ENCODE measurements around the gene TMEM178A.
"Not testable (repeated sequence)": the region's sequence is repeated elsewhere in the genome, so short reads cannot be mapped to it uniquely, and the experiment has no call there.

TMEM178A gene

DNA sequence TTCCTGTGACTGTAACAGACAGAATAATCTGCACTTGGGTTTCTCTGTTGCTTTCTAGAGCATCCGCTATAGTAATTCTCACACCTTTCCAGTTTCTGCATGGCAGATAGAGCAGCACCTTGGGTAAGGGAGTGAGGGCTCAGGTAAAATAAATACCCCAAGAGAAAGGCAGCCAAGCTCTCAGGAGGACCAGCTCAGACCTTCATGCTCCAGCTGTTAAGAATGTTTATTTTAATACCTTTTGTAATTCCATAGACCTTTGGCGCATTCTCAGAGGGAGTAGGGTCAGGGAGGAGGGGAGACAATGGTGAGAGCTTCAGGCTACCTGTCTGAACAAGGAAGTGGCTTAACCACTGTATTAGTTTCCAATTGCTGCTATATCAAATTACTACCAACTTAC lies 16.2 kb upstream of the TMEM178A start:
- no peak for FAIRE-seq

DNA sequence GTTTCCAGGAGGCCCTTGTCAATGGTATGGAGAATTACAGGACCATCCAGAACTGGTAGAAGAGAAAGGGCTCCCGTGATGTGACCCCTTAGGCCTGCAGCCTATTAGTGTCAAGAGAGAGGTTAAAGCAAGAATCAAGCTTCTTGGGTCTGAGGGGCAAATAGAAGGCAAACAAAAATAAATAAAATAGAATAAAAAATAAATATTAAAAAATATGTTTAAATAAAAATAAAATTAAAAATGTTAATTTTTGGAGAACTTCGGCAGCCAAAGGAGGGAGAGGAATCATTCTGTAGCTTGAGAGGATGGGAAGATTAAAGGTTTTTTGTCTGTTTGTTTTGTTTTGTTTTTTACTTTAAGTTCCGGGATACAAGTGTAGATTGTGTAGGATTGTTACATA lies 15.2 kb upstream of the TMEM178A start:
- peak; percentile 42 for FAIRE-seq

DNA sequence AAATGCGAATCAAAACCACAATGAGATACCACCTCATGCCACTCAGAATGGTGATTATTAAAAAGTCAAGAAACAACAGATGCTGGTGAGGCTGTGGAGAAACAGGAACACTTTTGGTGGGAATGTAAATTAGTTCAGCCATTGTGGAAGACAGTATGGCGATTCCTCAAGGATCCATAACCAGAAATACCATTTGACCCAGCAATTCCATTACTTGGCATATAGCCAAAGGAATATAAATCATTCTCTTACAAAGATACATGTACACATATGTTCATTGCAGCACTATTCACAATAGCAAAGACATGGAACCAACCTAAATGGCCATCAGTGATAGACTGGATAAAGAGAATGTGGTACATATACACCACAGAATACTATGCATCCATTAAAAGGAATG lies 9.5 kb upstream of the TMEM178A start:
- FAIRE-seq, result not testable (repeated sequence)

DNA sequence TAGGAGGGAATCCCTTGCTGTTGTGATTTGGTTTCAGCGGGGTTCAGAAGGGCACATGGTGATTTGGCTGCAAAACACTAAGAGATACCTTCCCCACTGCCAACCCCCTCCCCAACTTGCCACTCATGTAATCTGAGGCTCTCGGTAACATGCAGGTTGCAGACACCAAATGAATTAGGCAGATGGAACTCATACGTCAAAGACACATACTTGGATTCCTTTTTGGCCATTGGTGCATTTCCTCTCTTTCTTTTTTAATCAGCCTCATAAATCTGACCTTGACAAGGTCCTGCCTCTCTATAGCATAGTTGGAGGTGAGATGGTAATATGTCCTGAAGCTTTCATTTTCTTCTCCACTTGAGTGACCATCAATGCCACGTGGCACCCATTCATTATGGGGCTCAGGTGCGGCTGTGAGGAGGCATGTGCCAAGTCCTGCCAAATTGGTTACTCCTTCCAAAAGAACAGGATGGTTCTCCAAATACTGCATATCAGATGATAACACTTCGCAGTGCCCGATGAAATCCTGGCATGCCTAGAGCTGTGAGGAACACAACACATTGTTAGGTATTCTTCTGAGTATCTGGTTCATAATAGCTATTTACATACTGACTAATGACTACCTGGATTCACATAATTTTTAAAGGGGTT lies 8.3 kb upstream of the TMEM178A start:
- no peak for FAIRE-seq

DNA sequence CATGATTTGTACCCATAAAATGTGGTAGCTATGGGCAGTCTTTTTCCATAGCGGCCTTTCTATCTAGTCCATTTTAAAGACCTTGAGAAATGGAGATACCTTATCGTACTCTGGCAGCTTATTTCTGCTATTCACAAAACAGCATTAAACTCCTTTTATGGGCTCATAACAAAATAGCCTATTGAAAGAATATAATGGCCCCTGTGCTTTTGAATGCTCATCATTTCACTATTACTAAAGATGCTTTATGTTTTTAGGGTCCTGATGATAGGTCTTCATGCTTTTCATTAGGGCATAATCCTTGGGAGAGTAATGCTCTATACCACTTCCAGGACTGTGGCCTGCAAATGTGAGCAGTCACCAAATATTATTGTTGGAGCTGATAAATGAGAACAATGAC lies 7.3 kb upstream of the TMEM178A start:
- FAIRE-seq, result no peak

DNA sequence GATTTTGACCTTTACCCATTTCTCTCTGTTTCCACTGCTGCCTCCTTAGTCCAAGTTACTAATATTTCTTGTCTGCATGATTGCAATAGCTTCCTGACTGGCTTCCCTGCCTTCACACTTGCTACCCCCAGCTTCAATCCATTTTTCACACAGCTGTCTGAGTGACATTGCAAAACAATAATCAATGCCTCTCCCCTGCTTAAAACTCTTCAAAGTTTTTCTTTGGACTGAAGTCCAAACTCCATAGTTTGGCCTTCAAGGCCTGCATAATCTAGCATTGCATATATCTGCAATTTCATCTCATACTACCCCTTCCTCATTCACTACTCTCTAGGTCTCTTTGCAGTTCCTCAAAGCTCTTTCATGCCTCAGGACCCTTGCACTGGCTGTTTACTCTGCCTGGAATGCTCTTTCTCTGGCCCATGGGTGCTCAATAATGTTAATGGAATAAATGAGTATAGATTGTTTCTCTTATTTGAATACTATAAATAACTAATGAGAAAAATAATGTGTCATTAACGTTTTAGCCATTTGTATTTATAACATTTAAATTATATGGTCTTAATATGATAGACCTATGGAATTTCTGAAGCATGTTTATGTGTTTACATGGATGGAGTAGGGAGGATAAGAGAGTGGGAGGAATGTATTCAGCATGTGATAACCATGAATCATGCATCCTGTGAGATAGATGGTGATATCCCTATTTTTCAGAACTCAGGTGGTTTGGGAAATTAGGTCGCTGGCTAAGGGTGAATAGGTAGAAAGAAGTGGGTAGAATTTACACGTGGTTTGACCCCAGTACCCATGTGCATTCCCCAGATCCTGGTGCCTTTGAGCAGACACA lies 5.7 kb upstream of the TMEM178A start:
- no peak for FAIRE-seq

DNA sequence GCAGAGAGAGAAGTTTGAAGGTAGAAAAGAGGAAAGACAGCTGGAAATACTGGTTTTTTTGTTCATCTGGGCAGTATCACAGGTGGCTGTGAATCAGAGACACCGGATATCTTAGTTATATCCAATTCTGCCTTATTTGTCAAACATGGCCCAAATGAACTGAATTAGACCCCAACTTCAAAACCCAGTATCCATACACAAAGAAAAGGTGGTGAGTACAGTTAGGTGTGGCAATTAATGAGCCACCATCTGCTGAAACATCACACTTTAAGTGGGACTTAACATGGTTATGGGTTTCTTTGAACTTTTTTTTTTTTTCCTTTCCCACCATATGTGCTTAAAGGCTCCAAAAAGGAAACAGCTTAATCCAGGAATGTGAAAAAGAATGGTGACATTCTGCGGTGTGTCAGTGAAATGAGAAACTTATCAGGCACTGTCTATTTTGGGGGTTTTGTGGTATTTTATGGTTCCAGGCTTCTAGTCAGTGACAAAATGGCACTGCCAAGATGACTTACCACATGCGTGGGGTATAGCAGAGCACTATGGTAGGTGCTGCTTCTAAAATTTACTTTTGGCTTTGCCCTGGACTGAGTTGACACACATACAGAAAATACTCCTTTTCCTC lies 5.0 kb upstream of the TMEM178A start:
- FAIRE-seq, result no peak

DNA sequence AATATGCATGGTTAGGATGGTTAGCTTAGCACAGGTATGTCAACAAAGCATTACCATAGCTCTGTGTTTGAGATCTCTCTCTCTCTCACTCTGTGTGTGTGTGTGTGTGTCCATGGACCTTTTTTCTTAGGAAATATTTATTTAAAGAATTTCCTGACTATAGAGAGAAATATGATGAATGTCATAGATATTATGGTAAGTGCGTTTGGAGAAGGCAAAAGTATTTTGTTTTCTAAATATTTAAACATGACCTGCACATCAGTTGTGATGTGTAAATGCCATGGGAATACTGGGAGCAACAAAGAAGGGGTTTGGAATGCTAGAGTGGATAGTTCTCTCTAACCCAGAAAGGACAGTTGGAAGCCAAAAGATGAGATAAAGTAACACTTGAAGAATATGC lies 3.9 kb upstream of the TMEM178A start:
- no peak for FAIRE-seq

DNA sequence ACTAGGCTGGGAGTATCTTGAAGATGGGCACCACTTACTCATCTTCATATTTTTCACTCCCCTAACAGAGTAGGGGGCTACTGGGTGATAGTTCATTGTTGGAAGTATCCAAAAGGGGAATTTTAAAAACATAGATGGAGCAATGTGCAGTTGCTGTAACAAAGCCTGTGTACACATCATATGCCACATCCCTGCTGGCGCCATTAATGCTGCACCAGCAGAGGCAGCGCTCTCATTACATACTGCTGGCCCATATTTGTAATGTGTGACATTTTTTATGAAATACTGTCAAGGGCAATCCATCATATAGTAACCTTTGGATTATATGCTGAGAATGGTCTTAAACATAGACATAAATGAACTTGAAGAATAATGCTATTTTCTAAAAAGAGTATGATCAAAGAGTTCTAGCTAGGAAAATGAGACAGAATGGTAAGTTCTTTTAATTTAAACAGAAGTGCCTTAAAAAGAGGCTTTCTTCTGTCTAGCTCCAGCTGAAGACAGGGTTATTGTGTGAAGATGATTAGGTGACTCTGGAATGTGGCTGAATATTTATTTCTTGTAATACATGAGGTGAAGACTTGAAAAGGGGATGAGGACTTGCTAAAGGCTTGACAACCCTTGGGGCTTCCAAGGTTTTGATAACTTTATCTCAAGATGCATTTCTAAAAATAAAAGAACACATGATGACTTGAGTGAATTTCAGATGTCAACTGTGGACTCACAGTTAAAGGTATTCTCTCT lies 2.4 kb upstream of the TMEM178A start:
- FAIRE-seq, result peak; percentile 67

DNA sequence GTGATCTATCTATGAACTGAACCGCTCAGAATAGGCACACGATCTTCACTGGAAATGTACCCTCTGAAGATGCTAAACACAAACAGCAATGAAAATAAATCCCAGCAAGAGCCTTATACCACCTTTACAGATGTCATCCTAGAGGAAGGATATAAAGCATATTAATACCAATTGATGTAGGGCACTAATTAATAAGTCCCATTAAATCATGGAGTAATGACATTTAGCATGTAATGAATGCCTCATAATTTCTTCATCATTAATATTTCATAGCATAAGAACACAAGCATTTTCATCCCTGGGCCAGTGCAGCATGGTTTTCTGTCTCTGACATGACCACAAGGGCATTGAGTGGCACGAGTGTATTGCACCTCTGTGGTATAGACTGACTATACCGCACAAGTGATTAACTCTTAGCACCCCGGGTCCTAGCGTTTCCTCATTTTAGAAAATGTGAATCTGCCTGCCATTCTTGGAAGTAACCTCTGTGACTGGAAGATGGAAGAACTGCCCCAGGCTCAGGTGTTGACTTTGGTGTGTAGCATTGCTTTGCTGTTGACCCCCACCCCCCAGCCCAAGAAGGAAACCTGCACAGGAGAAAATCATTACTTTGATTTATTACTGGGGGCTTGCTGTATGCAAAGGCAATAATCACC lies 1.4 kb upstream of the TMEM178A start:
- FAIRE-seq, result no peak

DNA sequence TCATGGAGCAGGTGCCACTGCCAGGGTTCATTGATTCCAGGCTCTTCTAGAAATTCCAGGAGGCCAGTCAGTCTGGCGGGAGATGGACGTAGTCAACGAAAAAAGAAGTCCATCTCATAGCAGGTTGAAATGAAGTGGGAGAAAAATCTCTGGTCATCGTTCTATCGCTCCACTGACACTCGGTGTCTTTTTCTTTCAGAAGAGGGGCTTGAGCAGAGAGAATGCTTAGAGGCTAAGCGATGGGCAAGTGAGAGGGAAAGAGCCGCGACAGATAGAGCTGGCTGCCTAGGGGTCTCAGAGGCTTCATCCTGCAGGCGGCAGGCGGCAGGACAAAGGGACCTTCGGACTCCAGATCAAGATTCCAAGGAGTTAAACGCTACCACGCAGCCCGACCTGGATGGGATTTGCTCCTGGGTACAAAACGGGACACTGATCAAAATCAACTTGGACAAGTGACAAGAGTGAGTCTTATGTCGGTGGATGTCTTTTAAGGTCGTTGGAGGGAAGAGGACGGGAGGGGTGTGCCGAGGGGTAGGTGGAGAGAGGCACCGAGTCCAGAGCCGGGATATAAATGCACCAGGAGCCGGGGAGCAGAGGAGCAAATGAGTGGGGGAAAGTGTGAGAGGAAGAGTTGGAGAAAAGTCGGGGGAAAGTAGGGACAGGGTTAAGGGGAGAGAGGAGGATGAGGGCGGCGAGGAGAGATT lies 677 bp upstream of the TMEM178A start:
- FAIRE-seq, result no peak

DNA sequence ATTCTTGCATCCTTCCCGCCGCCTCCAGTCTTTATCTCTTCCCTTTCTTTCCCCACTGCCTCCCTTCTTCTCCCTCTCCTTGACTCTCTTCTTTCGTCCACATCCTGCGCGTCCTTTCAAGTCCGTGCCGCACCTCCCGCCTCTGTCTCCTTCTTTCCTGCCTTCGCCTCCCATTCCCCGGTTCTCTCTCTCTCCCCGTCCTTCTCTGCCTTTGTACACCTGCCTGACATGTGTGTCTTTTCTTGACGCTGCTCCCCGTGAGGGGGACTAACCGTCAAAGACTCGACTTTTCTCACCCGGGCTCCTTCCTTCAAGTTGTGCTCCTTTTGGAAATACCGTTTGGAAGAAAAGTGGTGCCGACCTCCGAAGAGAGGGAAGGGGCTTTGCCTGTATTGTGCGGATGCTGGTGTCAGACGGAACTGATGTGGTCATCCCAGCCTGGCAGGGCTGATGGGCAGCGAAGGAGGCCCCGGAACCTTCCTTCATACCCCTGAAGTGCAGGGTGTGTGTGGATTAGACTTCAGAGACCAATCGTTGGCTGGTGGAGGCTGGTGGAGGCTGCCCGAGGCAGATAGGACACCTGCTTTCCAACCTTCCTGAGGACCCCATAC lies 879 bp downstream of the TMEM178A start:
- FAIRE-seq, result no peak

DNA sequence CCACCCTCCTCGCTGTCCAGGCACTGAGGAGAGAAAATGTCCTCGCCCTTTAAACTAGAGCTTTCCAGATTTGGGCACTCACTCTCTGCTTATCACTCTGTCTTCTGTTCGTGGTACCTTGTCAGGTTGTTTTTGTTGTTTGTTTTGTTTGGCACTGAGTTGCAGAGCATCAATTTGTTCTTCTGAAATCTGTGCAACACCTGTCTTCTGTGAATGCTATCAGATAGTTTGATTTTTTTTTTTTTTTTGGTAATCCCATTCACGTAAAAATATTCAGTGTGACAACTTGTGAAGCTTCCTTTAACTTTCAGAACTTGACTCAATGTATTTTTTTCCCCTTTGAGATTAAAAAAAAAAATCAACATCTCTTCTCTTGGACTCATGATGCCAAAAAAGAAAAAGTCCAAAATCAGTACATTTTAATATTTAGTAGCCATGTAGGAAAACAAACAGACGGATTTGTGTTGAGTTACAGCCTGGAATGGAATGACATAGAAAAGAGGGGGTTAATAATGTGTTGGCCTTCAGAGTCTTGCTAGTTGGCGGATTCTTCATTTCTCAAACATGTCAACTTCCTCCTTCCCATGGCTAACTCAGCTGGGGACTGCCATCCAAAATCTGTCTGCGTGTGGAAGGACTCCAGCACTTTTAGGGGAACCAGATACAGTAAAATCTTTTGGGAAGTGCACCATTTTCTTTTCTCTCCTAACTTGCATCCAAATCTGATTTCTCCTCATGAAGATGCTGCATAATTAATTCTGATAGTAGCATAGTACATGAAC lies 1.6 kb downstream of the TMEM178A start:
- FAIRE-seq, result peak; percentile 63

DNA sequence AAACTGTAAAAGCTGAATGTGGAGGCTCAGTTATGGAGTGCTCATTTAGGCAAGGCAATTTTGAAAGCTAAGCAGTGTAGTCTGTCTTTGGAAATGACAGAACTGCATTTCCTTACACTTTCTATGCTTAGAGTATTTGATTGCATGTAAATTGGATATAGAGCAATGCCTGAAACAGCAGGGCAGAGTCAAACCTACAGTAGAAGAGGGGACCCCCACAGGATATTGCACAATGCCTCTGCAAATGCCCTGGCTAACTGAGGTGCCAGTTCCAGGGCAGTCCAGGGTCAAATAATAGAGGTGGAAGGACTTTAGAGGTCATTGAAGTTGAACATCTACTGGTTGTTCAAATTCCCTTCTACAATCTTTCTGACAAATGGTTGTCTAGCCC lies 2.2 kb downstream of the TMEM178A start:
- peak; percentile 67 for FAIRE-seq

DNA sequence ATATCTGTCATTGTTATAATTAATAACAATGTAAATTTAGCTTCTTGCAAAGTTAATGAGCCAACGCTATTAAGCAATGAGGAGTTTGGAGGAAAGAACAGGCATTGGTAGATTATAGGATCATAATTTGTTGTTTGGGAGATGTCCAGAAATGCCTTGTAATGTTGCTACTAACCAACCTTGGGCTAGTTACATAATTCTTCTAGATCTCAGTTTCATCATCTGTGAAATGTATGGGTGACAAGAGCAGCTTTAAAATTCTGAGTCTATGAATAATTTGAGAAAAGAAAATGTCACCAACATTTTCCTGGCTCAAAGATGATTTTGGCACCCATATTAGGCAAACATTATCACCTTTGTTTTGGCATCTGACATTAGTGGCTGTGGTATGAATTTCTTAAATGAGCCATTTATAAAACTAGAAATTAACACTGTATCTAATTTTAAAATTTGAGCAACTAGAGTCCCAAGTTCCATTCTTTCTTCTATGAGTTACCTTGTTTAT lies 2.9 kb downstream of the TMEM178A start:
- FAIRE-seq, result no peak

DNA sequence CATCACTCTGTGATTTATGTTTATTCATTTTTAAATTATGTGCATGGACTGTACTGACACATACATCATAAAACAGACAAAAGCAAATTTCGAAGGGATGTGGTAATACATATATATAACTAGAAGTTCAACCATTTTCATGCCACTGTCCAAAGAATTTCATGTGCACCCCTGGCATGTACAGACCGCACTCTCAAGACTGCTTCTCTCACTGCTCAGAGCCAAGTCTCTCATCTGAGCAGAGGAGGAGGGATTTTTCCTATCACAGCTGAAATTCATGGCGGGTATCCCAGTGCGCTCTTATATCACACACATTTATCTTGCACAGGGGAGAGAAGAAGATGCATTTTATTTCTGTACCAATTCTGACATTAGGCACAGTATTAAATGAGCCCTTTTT lies 5.9 kb downstream of the TMEM178A start:
- no peak for FAIRE-seq

DNA sequence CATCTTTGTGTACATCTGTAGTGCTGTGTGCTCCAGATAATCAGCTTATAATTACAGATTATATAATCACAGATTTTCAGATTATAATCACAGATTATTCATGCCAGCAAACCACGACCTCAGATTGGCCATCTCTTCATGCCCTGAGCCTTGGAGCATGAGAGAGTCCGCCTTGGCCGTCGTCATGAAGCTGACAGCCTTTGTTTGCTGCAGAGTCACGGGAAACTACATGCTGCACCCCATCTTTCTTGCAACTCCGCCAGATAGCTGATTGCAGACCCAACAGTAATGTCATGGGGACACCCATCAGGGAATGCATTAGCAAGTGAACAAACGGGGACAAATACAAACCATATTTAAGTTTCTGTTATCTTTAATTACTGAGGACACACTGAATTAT lies 7.3 kb downstream of the TMEM178A start:
- no peak for FAIRE-seq

DNA sequence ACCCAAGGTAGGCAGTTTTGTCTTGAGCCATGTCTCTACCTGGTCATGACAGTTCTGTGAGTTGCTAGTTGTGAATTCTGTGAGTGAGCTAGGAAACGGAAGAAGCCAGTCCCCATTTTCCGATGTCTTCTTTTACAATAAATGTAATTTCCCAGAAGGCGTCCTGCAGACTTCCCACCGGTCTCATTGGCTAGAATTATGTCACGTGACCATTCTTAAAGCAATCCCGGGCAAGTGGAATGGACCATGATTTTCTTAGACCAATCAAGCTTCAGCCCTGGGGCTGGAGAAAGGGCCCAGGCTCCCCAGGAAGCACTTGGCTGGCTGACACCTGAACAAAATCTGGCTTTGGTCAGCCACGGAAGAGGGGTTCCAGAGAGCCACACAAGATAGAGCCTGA lies 10.6 kb downstream of the TMEM178A start:
- FAIRE-seq, result no peak

DNA sequence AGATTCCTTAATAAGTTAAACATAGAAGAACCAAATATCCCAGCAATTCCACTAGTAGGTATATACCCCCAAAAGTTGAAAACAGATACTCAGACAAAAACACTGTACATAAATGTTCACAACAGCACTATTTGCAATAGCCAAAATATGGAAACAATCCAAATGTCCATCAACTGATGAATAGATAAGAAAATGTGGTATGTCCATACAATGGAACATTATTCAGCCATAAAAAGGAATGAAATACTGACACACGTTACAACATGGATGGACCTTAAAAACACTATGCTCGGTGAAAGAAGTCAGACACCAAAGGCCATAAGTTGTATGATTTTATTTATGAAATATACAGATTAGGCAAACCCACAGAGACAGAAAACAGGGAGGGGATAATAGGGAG lies 12.5 kb downstream of the TMEM178A start:
- FAIRE-seq, result no peak

DNA sequence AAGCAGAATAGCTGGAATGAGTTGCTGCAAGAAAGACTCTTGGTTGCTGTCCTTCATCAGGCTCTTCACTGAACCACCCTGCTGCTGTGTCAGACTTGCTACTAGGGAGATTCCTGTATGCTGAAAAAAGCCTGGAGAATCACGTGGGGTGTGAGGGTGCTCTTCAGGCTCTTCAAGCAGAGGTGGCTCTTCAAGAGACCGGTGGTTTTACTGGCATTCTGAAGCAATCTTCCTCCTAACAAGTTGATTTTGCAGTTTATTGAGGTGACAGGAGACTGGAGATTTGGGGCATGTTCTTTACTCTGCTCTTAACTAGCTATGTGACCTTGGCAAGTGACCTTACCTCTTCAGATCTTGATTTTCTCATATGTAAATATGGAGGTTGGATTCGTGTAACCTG lies 14.1 kb downstream of the TMEM178A start:
- peak; percentile 8 for FAIRE-seq

Data from G401.6 (cell line).